Non-pigmented ciliary epithelial cell (primary cell): ENCODE results near the gene CCR7.
"Not testable (repeated sequence)": the region's sequence is repeated elsewhere in the genome, so short reads cannot be mapped to it uniquely, and the experiment has no call there.

ENCODE experiments used
- DNase-seq: peaks from one replicate; pipeline ENCODE4 v3.0.0-alpha.2; 2010; ENCODE audit warnings: low read depth

The CCR7 gene

DNA sequence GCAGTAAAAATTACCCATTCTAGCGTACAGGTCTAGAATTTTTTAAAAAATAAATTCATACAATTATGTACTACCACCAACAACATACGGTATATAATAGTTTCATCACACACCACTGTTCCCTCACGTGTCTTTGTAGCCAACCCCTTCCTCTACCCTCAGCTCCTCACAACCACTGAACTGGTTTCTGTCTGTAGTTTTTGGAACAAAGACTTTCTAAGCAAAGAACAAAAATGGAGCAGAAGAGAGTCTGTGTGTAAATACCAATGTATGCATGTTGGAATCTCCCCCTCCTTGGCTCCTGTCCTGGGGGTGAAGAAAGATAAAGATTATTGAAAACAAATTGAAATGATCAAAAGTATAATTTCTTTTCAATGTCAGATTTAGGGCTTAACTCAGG, 31.9 kb upstream of the CCR7 start:
- no peak for DNase-seq

DNA sequence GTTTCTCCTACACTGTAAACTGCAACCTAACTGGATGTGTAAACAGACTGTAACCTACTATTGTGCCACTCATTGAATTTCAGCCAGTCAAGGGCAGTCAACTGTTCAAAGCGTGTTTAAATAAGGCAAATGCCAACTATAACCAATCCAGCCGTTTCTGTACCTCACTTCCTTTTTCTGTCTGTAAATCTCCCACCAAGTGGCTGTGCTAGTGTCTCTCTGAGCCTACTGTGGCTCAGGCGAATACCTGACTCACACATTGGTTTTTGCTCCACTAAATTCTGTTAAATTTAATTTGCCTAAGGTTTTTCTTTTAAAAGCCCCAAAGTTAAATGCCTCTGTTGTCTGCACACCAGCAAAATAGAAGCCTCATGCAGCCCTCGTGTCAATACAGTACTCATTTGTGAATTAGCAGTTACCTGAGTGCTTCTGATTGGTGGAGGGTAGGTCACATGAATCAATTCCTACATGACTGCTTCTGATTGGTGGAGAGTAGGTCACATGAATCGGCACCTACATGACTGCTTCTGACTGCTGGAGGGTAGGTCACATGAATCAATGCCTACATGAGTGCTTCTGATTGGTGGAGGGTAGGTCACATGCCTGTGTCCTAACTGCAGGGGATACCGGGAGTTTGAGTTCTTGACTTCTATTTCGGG, 31.1 kb upstream of the CCR7 start:
- DNase-seq: no peak

DNA sequence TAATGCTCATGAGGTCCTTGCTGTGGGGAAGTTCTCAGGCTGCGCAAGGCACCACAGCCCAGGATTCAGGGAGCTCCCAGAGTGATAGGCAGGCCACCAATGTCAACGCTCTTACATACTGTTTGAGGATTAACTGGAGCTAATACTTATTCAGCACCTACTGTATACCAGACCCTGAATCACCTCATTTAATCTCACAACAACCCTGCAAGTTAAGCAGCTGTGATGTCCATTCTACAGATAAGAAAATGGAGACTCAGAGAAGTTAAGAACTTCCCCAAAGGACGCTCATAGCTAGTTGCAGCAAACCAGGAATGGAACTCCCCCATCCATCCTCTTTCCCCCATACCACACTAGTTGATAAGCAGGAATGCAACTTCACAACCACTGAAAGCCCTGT, 25.5 kb upstream of the CCR7 start:
- no peak for DNase-seq

DNA sequence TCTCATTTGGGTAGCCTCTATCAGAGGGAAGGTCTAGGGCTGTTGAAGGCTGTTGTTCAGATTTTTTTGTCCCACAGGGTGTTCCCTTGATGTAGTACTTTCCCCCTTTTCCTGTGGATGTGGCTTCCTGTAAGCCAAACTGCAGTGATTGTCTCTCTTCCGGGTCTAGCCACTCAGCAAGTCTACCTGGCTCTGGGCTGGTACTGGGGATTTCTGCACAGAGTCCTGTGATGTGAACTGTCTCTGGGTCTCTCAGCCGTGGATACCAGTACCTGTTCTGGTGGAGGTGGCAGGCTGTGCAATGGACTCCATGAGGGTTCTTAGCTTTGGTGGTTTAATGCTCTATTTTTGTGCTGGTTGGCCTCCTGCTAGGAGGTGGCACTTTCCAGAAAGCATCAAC, 23.3 kb upstream of the CCR7 start:
- DNase-seq: no peak

- DNase-seq: not testable (repeated sequence)
These were observed 21.0 kb upstream of the CCR7 start for GRCh38 chr17:40586264-40586663.

- DNase-seq: not testable (repeated sequence)
These were observed 19.7 kb upstream of the CCR7 start for GRCh38 chr17:40584950-40585349.

GRCh38 chr17:40582328-40582901, 17.1 kb upstream of the CCR7 start:
- no peak for DNase-seq

- DNase-seq: no peak
These were observed 14.9 kb upstream of the CCR7 start for GRCh38 chr17:40580140-40580539.

DNA sequence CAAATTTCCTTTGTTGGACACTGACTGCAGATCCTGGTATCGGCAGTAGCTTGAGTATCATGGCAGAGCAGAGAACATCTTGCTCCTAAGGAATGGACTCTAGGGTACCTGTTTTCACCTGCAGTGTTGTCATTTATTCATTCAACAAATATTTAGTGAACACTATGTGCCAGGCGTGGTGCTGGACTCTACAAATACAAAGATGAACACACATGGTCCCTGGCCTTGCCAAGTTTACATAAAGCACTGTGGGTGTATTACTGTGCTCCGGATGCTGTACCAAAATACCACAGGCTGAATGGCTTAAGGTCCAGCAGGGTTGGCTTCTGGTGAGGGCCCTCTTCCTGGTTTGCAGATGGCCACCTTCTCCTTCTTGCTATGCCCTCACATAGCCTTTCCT, 14.2 kb upstream of the CCR7 start:
- DNase-seq: no peak

DNA sequence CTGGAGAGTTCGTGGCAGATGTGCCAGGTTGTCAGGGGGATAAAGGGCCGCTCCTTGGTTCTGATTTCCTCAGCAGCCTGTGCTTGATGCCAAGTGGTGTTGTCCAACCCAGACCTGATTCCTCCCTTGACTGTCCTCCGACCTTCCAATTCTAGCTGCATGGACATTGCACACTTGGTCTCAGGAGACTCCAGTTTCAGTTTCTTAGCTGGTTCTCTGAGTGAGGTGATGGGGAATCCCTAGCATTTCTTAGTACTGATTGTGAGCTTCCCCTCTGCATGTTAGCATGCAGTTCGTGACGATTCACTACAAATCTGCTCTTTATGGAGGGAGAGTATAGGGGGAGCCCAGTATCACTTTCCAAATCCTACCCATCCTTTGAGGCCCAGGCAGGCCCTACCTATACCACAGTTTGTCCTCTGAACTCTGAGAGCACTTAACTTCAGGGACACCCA, 12.4 kb upstream of the CCR7 start:
- DNase-seq: no peak

DNA sequence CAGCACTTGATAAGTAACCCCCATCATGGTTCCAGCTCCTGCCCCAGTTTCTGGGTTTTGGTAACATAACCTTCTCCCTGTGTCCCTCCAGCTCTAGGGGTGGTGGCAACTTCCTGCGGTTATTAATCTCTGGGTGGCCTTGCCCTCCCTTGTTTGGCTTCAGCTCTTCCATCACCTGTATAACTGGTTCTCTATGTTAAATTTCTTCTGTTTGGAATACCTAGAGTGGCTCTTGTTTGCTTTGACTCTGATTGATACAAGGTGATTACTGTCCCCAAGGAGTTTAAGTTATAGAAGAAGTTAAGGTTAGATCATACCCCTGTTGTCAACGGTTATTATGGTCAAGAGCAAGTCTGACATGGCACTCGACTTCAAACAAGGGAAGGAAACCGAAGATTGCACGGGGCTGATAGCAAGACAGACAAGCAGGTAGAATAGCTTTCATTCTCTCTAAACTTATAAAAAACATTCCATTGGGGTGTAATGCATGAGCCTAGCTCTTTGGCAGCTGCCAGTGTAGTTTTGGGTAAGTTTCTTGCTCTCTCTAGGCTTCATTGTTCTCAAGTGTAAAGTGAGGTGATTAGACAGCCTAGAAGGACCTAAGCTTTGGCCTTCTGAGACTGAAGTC, 11.0 kb upstream of the CCR7 start:
- no peak for DNase-seq

- no peak for DNase-seq
These were observed 9.0 kb upstream of the CCR7 start for GRCh38 chr17:40574292-40574691.

- DNase-seq: not testable (repeated sequence)
These were observed 7.1 kb upstream of the CCR7 start for GRCh38 chr17:40572245-40572993.

DNA sequence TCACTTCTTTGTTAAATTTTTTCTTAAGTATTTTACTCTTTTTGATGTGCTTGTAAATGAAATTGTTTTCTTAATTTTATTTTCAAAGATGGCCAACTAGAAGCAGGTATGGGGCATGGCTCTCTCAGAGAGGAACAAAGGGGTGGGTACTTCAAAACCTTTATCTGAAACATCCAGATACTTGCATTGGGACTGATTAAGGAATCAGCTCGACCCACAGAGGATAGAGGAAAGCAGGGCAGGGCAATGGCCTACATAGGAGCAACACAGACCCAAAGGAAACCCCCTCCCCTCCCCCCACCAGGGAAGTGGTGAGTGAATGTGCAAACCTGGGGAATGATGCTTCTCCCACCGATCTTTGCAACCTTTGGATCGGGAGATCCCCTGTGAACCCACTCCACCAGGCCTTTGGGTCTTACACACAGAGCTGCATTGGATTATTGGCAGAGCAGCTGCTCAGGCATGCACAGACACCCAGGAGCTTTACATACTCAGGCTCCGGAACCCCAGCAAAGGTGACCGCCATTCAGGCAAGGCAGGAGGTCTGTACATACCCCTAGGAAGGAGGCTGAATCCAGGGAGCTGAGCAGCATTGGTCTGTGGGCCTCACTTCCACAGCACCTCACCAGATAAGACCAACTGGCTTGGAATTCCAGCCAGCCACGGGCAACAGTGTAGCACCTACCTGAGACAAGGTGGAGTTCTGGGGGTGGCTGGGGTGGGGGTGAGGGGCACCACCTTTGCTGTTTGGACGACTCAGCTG, 3.0 kb upstream of the CCR7 start:
- DNase-seq: no peak

- DNase-seq: no peak
These were observed 2.1 kb upstream of the CCR7 start for GRCh38 chr17:40567377-40567776.

DNA sequence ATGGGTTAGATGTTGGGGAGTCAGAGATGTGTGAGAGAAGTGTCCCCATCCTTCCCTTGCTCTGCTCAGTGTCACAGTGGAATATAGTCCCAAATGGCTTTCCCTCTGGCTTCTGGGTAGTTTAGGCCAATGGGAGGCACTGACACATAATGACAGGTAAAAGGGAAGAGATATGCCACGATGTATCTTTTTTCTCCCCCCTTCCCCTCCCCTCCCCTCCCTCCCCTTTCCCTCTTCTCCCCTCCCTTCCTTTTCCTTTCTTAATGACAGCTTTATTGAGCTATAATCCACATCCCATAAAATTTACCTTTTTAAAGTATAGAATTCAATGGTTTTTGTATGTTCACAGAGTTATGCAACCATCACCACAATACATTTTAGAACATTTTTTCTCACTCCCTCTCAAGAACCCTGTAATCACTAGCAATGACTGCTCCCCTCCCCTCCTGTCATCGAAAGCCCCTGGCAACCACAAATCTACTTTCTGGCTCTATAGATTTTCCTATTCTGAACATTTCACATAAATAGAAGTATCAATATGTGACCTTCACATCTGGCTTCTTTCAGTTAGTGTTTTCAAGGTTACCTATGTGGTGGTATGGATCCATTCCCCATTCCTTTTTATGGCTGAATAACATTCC, 617 bp upstream of the CCR7 start:
- no peak for DNase-seq

DNA sequence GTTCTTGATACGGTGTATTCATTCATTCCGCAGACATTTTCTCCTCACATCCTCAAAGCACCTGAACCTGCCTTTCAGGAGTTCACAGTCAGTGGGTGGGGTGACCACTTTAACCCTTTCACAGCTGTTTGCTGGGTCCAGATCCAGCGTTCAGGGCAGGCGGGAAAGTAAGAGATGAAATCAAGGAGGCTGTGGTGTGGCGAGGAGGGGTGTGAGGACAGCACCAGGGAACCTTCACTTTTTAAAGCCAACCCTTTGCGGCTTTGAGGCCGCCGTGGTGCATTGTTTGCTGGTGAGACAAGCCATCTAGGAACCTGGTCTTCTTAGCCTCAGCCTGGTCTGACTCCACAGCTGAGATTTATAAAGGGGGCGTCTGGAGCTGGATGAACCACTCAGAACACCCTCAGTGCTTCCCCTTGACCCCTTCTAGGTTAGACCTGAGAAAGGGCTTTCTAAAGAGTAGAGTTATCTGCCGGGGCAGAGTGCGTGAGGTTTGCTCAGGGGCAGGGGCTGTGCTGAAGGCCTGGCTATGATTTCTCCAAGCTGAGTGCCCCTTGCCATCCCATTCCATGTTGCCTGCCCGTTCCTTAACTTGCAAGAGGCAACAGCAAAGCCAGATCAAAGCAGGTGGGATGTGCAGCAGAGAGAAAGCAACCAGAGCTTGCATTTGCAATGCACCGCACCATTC, 933 bp downstream of the CCR7 start:
- DNase-seq: no peak

DNA sequence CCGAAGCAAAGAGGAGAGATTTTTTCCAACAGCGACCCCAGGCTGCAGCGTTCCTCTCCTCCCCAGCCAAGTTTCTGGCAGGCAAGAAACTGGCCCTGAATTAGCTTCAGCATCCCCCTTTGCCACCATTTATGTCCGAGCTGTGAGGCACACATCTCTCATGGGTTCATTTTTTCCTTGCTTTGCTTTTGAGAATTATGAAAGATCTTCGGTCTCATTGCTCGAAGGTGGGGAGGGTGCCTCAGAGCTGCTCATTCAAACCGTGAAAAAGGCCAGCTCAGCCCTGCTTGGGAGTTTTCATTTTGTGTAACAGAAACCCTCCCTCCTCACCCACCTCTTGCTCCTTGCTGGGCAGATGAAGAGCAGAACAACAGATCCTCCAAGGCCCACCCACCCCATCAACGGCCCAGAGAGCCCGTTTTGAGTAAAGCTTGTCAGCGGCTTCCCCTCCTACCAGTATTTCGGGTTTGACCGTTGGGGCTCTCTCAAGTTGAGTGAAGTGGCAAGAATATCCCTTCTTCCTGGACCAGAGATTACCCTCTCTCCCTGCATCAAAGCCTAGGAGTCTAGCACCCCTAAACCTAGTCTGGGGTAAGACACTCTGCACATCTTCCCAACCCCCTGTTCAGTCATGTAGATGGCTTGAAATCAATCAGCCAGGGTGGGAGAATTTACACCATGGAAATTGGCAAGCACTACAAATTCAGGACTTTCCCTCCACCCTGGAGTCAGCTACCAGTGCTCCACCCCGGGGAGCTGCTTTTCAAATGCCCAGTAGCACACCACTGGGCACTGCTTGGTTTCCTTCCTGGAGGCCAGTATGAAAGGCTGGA, 1.8 kb downstream of the CCR7 start:
- no peak for DNase-seq

DNA sequence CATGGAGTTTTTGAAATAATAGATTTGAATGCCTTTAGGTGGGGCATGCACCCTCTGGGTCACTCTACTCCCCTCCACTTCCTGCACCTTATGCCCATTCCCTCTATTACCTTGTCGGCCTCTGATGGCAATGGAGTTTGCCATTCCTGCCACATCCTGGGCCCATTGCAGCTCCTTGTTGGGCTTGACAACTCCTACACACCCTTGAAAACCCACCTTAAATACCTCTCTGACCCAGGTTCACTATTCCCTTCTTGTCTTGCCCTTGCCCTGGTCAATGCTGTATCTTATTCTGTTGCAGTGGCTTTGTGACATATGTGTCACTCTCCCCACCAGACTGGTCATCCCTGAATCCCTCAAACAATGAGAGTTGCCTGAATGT, 2.4 kb downstream of the CCR7 start:
- DNase-seq: no peak
